Measurements from ENCODE around the gene TMEM132C. TPM values are rescaled to one million over a fixed set of nuclear protein-coding genes. Genes with fewer than 3 reads are reported as not detected.
"Not testable (repeated sequence)": the region's sequence is repeated elsewhere in the genome, so short reads cannot be mapped to it uniquely, and the experiment has no call there.

Gene TMEM132C
- not detected for total RNA-seq

- ChIA-PET CTCF (interaction anchor here (0.7 kb wide), 1 partner anchor 8 kb away, joined by 3 read pairs; no protein-coding TSS in a partner anchor), POLR2A (no interaction called here)
- no peaks in the 10 kb centered on the region for H3K36me3 Mint-ChIP-seq (ENCODE audit: low read depth)
- intact Hi-C loops (cut with DNase I, micrococcal nuclease) = no loop called here
- H3K4me3 Mint-ChIP-seq = no peak within 1 kb of the TSS
- DNase-seq (no peak), ATAC-seq (no peak)
- H3K4me1 Mint-ChIP-seq = no peaks in the 10 kb centered on the region
- H3K27ac Mint-ChIP-seq = no peak within 1 kb of the TSS
- H3K27me3 Mint-ChIP-seq = peaks cover 50% of the 10 kb centered on the region
- H3K9me3 Mint-ChIP-seq (ENCODE audit: low read depth) = no peaks in the 10 kb centered on the region
Measured at GRCh38 chr12:128267131-128267622, at the start of gene TMEM132C. TSS of gene TMEM132C (plus strand) at chr12:128267170. CDS start at chr12:128267403, 233 bp downstream.

- H3K27ac Mint-ChIP-seq = no peak overlapping the region
- H3K9me3 Mint-ChIP-seq (ENCODE audit: low read depth) = no peaks in the 10 kb centered on the region
- H3K4me1 Mint-ChIP-seq = no peaks in the 10 kb centered on the region
- intact Hi-C loops (cut with DNase I, micrococcal nuclease) = no loop called here
- ChIA-PET CTCF (interaction anchor here (0.7 kb wide), 1 partner anchor 40 kb away, joined by 3 read pairs; no protein-coding TSS in a partner anchor), POLR2A (no interaction called here)
- DNase-seq (no peak), ATAC-seq (no peak)
- no peak overlapping the region for H3K4me3 Mint-ChIP-seq
- no peaks in the 10 kb centered on the region for H3K36me3 Mint-ChIP-seq (ENCODE audit: low read depth)
- no peaks in the 10 kb centered on the region for H3K27me3 Mint-ChIP-seq
Measured at GRCh38 chr12:128224226-128224625, 42.7 kb upstream of the TMEM132C start.

GRCh38 chr12:128228581-128228980, 38.4 kb upstream of the TMEM132C start:
- CTCF ChIA-PET = no interaction called here
- Mint-ChIP-seq H3K27ac (no peak overlapping the region), H3K4me3 (no peak overlapping the region), H3K9me3 (ENCODE audit: low read depth) (peaks cover 7% of the 10 kb centered on the region), H3K36me3 (ENCODE audit: low read depth) (no peaks in the 10 kb centered on the region), H3K27me3 (no peaks in the 10 kb centered on the region), H3K4me1 (no peaks in the 10 kb centered on the region)
- POLR2A ChIA-PET = no interaction called here
- DNase-seq (no peak), ATAC-seq (no peak)
- intact Hi-C loops (cut with DNase I, micrococcal nuclease) = no loop called here

GRCh38 chr12:128235635-128236417, 31.1 kb upstream of the TMEM132C start:
- intact Hi-C loops (cut with DNase I, micrococcal nuclease) = no loop called here
- ATAC-seq = no peak
- ChIA-PET CTCF (interaction anchor here (0.7 kb wide), 1 partner anchor 278 kb away, joined by 3 read pairs; no protein-coding TSS in a partner anchor), POLR2A (no interaction called here)
- no peak overlapping the region for H3K4me3 Mint-ChIP-seq
- no peak for DNase-seq
- H3K4me1 Mint-ChIP-seq = no peaks in the 10 kb centered on the region
- no peaks in the 10 kb centered on the region for H3K27me3 Mint-ChIP-seq
- peaks cover 4% of the 10 kb centered on the region for H3K9me3 Mint-ChIP-seq (ENCODE audit: low read depth)
- H3K27ac Mint-ChIP-seq = no peak overlapping the region
- no peaks in the 10 kb centered on the region for H3K36me3 Mint-ChIP-seq (ENCODE audit: low read depth)

- POLR2A ChIA-PET = no interaction called here
- Mint-ChIP-seq H3K4me3 (no peak overlapping the region), H3K4me1 (no peaks in the 10 kb centered on the region), H3K36me3 (ENCODE audit: low read depth) (no peaks in the 10 kb centered on the region), H3K27me3 (no peaks in the 10 kb centered on the region), H3K9me3 (ENCODE audit: low read depth) (peaks cover 4% of the 10 kb centered on the region), H3K27ac (no peak overlapping the region)
- intact Hi-C loops (cut with DNase I, micrococcal nuclease) = no loop called here
- no peak for DNase-seq
- ATAC-seq = no peak
- CTCF ChIA-PET = interaction anchor here (0.7 kb wide), 1 partner anchor 277 kb away, joined by 3 read pairs; no protein-coding TSS in a partner anchor
Measured at GRCh38 chr12:128236525-128236924, 30.4 kb upstream of the TMEM132C start.

- no peaks in the 10 kb centered on the region for H3K4me1 Mint-ChIP-seq
- ATAC-seq (no peak), DNase-seq (no peak)
- no peaks in the 10 kb centered on the region for H3K9me3 Mint-ChIP-seq (ENCODE audit: low read depth)
- H3K4me3 Mint-ChIP-seq = no peak overlapping the region
- no peaks in the 10 kb centered on the region for H3K36me3 Mint-ChIP-seq (ENCODE audit: low read depth)
- no peak overlapping the region for H3K27ac Mint-ChIP-seq
- ChIA-PET CTCF (no interaction called here), POLR2A (no interaction called here)
- intact Hi-C loops (cut with DNase I, micrococcal nuclease) = no loop called here
- no peaks in the 10 kb centered on the region for H3K27me3 Mint-ChIP-seq
Measured at GRCh38 chr12:128240745-128241144, 26.2 kb upstream of the TMEM132C start.

GRCh38 chr12:128245121-128245520, 21.8 kb upstream of the TMEM132C start:
- H3K36me3 Mint-ChIP-seq (ENCODE audit: low read depth) = no peaks in the 10 kb centered on the region
- no peak overlapping the region for H3K4me3 Mint-ChIP-seq
- no peaks in the 10 kb centered on the region for H3K27me3 Mint-ChIP-seq
- intact Hi-C loops (cut with DNase I, micrococcal nuclease) = no loop called here
- H3K9me3 Mint-ChIP-seq (ENCODE audit: low read depth) = peaks cover 2% of the 10 kb centered on the region
- no peaks in the 10 kb centered on the region for H3K4me1 Mint-ChIP-seq
- DNase-seq (no peak), ATAC-seq (no peak)
- POLR2A ChIA-PET = no interaction called here
- CTCF ChIA-PET = no interaction called here
- no peak overlapping the region for H3K27ac Mint-ChIP-seq

GRCh38 chr12:128245905-128246304, 21.1 kb upstream of the TMEM132C start:
- H3K4me1 Mint-ChIP-seq = no peaks in the 10 kb centered on the region
- intact Hi-C loops (cut with DNase I, micrococcal nuclease) = no loop called here
- H3K4me3 Mint-ChIP-seq = no peak overlapping the region
- ChIA-PET CTCF (no interaction called here), POLR2A (no interaction called here)
- peaks cover 2% of the 10 kb centered on the region for H3K9me3 Mint-ChIP-seq (ENCODE audit: low read depth)
- DNase-seq = no peak
- no peak for ATAC-seq
- H3K36me3 Mint-ChIP-seq (ENCODE audit: low read depth) = no peaks in the 10 kb centered on the region
- no peaks in the 10 kb centered on the region for H3K27me3 Mint-ChIP-seq
- H3K27ac Mint-ChIP-seq = no peak overlapping the region

GRCh38 chr12:128250096-128250495, 16.9 kb upstream of the TMEM132C start:
- no peaks in the 10 kb centered on the region for H3K4me1 Mint-ChIP-seq
- no peaks in the 10 kb centered on the region for H3K36me3 Mint-ChIP-seq (ENCODE audit: low read depth)
- DNase-seq = no peak
- intact Hi-C loops (cut with DNase I, micrococcal nuclease) = no loop called here
- ATAC-seq = no peak
- H3K4me3 Mint-ChIP-seq = no peak overlapping the region
- H3K9me3 Mint-ChIP-seq (ENCODE audit: low read depth) = peaks cover 2% of the 10 kb centered on the region
- ChIA-PET CTCF (no interaction called here), POLR2A (no interaction called here)
- no peaks in the 10 kb centered on the region for H3K27me3 Mint-ChIP-seq
- H3K27ac Mint-ChIP-seq = no peak overlapping the region

- POLR2A ChIA-PET; H3K27me3 Mint-ChIP-seq; ATAC-seq; intact Hi-C loops (cut with DNase I, micrococcal nuclease); H3K27ac Mint-ChIP-seq; H3K36me3 Mint-ChIP-seq (ENCODE audit: low read depth); CTCF ChIA-PET; H3K4me1 Mint-ChIP-seq; H3K9me3 Mint-ChIP-seq (ENCODE audit: low read depth); DNase-seq; H3K4me3 Mint-ChIP-seq: not testable (repeated sequence)
Measured at GRCh38 chr12:128253829-128254228, 13.1 kb upstream of the TMEM132C start.

GRCh38 chr12:128258866-128259555, 8.0 kb upstream of the TMEM132C start:
- ChIA-PET POLR2A (no interaction called here), CTCF (interaction anchor here (0.7 to 1.5 kb wide), 7 partner anchors 9 to 1897 kb away, joined by 3 to 5 read pairs (median 3); no protein-coding TSS in a partner anchor)
- no peak for DNase-seq
- Mint-ChIP-seq H3K4me1 (no peaks in the 10 kb centered on the region), H3K36me3 (ENCODE audit: low read depth) (no peaks in the 10 kb centered on the region), H3K4me3 (no peak overlapping the region), H3K27me3 (peaks cover 3% of the 10 kb centered on the region), H3K9me3 (ENCODE audit: low read depth) (peaks cover 2% of the 10 kb centered on the region), H3K27ac (no peak overlapping the region)
- no peak for ATAC-seq
- intact Hi-C loops (cut with DNase I, micrococcal nuclease) = loop anchor here in 1 of 2 experiments (2.0 kb wide), 2 partner anchors 128 to 1652 kb away; no protein-coding TSS in a partner anchor

Measured in activated CD4-positive, alpha-beta T cell treated with anti-CD3 and anti-CD28 coated beads for 36 hours (primary cell).